HEK293 (cell line): Measurements from ENCODE around the gene BYSL.

Source experiments
- GFI1B ChIP-seq: fragments of 450-650 bp; formaldehyde crosslinking; IDR thresholded peaks from 2 replicates; pipeline ENCODE4 v1.5.1; 2016; ENCODE audit warnings: missing biosample characterization, missing genetic modification characterization
- HOXD13 ChIP-seq: sonication (generic); formaldehyde crosslinking; IDR thresholded peaks from 2 replicates; pipeline ENCODE4 v1.8.0; 2022; ENCODE audit warnings: missing genetic modification reagents, borderline replicate concordance
- KLF10 ChIP-seq: fragments of 450-650 bp; IDR thresholded peaks from 2 replicates; pipeline ENCODE4 v1.5.1; 2018; ENCODE audit warnings: missing biosample characterization, mild to moderate bottlenecking, missing genetic modification characterization
- MYNN ChIP-seq: fragments of 450-650 bp; formaldehyde crosslinking; IDR thresholded peaks from 2 replicates; pipeline ENCODE4 v1.5.1; 2016; ENCODE audit warnings: missing biosample characterization, missing genetic modification characterization, borderline replicate concordance
- ZBTB21 ChIP-seq: fragments of 450-650 bp; formaldehyde crosslinking; IDR thresholded peaks from 2 replicates; pipeline ENCODE4 v1.5.1; 2017; ENCODE audit warnings: missing biosample characterization, missing genetic modification characterization
- ZFP69B ChIP-seq: fragments of 450-650 bp; formaldehyde crosslinking; IDR thresholded peaks from 2 replicates; pipeline ENCODE4 v1.5.1; 2016; ENCODE audit warnings: missing biosample characterization, missing genetic modification characterization
- ZNF10 ChIP-seq: fragments of 450-650 bp; formaldehyde crosslinking; IDR thresholded peaks from 2 replicates; pipeline ENCODE4 v1.5.1; 2017; ENCODE audit warnings: missing biosample characterization, missing genetic modification characterization
- ZNF112 ChIP-seq: fragments of 450-650 bp; formaldehyde crosslinking; IDR thresholded peaks from 2 replicates; pipeline ENCODE4 v1.5.0; 2017; ENCODE audit warnings: missing biosample characterization, missing genetic modification characterization
- ZNF121 ChIP-seq: fragments of 450-650 bp; formaldehyde crosslinking; IDR thresholded peaks from 2 replicates; pipeline ENCODE4 v1.5.1; 2016; ENCODE audit warnings: missing biosample characterization, missing genetic modification characterization
- ZNF184 ChIP-seq: fragments of 450-650 bp; IDR thresholded peaks from 2 replicates; pipeline ENCODE4 v1.5.1; 2018; ENCODE audit warnings: missing biosample characterization, mild to moderate bottlenecking, missing genetic modification characterization
- ZNF239 ChIP-seq: fragments of 450-650 bp; formaldehyde crosslinking; IDR thresholded peaks from 2 replicates; pipeline ENCODE4 v1.5.1; 2016; ENCODE audit warnings: missing biosample characterization, missing genetic modification characterization
- ZNF521 ChIP-seq: fragments of 450-650 bp; formaldehyde crosslinking; IDR thresholded peaks from 2 replicates; pipeline ENCODE4 v1.5.1; 2017; ENCODE audit warnings: missing biosample characterization, mild to moderate bottlenecking, missing genetic modification characterization
- ZNF561 ChIP-seq: fragments of 450-650 bp; IDR thresholded peaks from 2 replicates; pipeline ENCODE4 v1.5.1; 2018; ENCODE audit warnings: missing biosample characterization, missing genetic modification characterization, borderline replicate concordance
- ZNF658 ChIP-seq: fragments of 450-650 bp; formaldehyde crosslinking; IDR thresholded peaks from 2 replicates; pipeline ENCODE4; 2016; ENCODE audit warnings: missing biosample characterization, missing genetic modification characterization
- ZNF76 ChIP-seq: fragments of 450-650 bp; formaldehyde crosslinking; IDR thresholded peaks from 2 replicates; pipeline ENCODE4; 2016; ENCODE audit warnings: low read depth, missing biosample characterization, missing genetic modification characterization, borderline replicate concordance
- ZNF776 ChIP-seq: fragments of 450-650 bp; formaldehyde crosslinking; IDR thresholded peaks from 2 replicates; pipeline ENCODE4 v1.5.0; 2017; ENCODE audit warnings: missing biosample characterization, missing genetic modification characterization, borderline replicate concordance
- ZNF785 ChIP-seq: fragments of 450-650 bp; formaldehyde crosslinking; IDR thresholded peaks from 2 replicates; pipeline ENCODE4 v1.5.1; 2016; ENCODE audit warnings: missing biosample characterization, missing genetic modification characterization
- ZNF837 ChIP-seq: fragments of 450-650 bp; formaldehyde crosslinking; IDR thresholded peaks from 2 replicates; pipeline ENCODE4 v1.5.1; 2016; ENCODE audit warnings: missing biosample characterization, missing genetic modification characterization
- ZSCAN23 ChIP-seq: fragments of 450-650 bp; formaldehyde crosslinking; IDR thresholded peaks from 2 replicates; pipeline ENCODE4 v1.5.1; 2016; ENCODE audit warnings: missing biosample characterization, missing genetic modification characterization
- TF ChIP-seq, protein P1 (sequence below): fragments of 450-650 bp; formaldehyde crosslinking; IDR thresholded peaks from 2 replicates; pipeline ENCODE4 v1.5.1; 2016; ENCODE audit warnings: missing biosample characterization, missing genetic modification characterization
- TF ChIP-seq, protein P2 (sequence below): fragments of 450-650 bp; formaldehyde crosslinking; IDR thresholded peaks from 2 replicates; pipeline ENCODE4 v1.5.1; 2016; ENCODE audit warnings: missing biosample characterization, missing genetic modification characterization
- TF ChIP-seq, protein P3 (sequence below): fragments of 450-650 bp; formaldehyde crosslinking; IDR thresholded peaks from 2 replicates; pipeline ENCODE4 v1.5.1; 2016; ENCODE audit warnings: missing biosample characterization, missing genetic modification characterization
- TF ChIP-seq, protein P4 (sequence below): fragments of 450-650 bp; IDR thresholded peaks from 2 replicates; pipeline ENCODE4 v1.5.1; 2018; ENCODE audit warnings: missing biosample characterization, mild to moderate bottlenecking, missing genetic modification characterization

BYSL gene

DNA sequence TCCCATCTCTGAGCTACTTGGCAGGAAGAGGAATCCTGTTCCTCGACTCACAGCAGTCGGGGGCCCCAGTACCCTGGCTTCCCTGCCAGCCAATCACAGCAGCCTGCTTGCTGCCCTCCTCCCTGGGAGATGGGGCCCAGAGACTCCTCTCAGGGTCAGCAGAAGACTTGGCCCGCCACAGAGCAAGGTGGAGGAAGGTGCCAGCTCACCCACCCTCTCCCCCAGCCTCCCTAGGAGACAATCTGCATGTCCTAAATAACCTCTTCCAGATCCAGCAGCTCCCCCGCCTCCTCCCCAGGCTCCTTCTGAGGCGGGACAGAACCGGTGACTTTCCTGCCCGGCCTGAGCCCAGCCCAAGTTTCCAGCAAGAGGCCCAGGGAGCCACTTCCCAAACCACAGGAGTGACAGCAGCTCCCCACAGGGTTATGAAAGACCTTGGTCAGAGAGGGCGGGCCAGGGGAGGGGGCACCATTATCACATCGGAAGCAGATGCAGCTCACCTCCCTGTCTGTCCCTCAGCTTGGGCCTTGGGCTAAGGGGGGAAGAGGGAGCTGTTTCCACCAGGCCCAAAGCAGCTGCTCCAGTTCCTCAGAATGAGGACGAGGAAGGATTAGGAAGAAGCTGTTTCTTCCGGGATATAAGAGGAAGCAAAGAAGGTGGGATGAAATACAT lies 18.0 kb downstream of the BYSL start (continued):
- TF ChIP-seq, protein P1, sequence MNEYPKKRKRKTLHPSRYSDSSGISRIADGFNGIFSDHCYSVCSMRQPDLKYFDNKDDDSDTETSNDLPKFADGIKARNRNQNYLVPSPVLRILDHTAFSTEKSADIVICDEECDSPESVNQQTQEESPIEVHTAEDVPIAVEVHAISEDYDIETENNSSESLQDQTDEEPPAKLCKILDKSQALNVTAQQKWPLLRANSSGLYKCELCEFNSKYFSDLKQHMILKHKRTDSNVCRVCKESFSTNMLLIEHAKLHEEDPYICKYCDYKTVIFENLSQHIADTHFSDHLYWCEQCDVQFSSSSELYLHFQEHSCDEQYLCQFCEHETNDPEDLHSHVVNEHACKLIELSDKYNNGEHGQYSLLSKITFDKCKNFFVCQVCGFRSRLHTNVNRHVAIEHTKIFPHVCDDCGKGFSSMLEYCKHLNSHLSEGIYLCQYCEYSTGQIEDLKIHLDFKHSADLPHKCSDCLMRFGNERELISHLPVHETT (tag by site-specific recombination) = no peak
- TF ChIP-seq ZNF658 (tag by site-specific recombination) (no peak), KLF10 (tag by site-specific recombination) (no peak), ZNF76 (tag by site-specific recombination) (no peak), ZNF561 (tag by site-specific recombination) (no peak), HOXD13 (CRISPR knock-in tag) (no peak), ZBTB21 (tag by site-specific recombination) (no peak), ZNF121 (tag by site-specific recombination) (no peak), ZNF10 (tag by site-specific recombination) (no peak), ZNF785 (no peak), MYNN (tag by site-specific recombination) (no peak), ZNF239 (no peak), ZNF184 (tag by site-specific recombination) (no peak), ZNF521 (tag by site-specific recombination) (no peak), ZSCAN23 (tag by site-specific recombination) (no peak), GFI1B (no peak), ZNF837 (tag by site-specific recombination) (no peak), ZFP69B (tag by site-specific recombination) (peak; percentile 90), ZNF776 (tag by site-specific recombination) (no peak), ZNF112 (tag by site-specific recombination) (no peak)
- TF ChIP-seq, protein P2, sequence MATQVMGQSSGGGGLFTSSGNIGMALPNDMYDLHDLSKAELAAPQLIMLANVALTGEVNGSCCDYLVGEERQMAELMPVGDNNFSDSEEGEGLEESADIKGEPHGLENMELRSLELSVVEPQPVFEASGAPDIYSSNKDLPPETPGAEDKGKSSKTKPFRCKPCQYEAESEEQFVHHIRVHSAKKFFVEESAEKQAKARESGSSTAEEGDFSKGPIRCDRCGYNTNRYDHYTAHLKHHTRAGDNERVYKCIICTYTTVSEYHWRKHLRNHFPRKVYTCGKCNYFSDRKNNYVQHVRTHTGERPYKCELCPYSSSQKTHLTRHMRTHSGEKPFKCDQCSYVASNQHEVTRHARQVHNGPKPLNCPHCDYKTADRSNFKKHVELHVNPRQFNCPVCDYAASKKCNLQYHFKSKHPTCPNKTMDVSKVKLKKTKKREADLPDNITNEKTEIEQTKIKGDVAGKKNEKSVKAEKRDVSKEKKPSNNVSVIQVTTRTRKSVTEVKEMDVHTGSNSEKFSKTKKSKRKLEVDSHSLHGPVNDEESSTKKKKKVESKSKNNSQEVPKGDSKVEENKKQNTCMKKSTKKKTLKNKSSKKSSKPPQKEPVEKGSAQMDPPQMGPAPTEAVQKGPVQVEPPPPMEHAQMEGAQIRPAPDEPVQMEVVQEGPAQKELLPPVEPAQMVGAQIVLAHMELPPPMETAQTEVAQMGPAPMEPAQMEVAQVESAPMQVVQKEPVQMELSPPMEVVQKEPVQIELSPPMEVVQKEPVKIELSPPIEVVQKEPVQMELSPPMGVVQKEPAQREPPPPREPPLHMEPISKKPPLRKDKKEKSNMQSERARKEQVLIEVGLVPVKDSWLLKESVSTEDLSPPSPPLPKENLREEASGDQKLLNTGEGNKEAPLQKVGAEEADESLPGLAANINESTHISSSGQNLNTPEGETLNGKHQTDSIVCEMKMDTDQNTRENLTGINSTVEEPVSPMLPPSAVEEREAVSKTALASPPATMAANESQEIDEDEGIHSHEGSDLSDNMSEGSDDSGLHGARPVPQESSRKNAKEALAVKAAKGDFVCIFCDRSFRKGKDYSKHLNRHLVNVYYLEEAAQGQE (tag by site-specific recombination) = no peak
- TF ChIP-seq, protein P3, sequence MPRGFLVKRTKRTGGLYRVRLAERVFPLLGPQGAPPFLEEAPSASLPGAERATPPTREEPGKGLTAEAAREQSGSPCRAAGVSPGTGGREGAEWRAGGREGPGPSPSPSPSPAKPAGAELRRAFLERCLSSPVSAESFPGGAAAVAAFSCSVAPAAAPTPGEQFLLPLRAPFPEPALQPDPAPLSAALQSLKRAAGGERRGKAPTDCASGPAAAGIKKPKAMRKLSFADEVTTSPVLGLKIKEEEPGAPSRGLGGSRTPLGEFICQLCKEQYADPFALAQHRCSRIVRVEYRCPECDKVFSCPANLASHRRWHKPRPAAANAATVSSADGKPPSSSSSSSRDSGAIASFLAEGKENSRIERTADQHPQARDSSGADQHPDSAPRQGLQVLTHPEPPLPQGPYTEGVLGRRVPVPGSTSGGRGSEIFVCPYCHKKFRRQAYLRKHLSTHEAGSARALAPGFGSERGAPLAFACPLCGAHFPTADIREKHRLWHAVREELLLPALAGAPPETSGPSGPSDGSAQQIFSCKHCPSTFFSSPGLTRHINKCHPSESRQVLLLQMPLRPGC (tag by site-specific recombination) = no peak
- TF ChIP-seq, protein P4, sequence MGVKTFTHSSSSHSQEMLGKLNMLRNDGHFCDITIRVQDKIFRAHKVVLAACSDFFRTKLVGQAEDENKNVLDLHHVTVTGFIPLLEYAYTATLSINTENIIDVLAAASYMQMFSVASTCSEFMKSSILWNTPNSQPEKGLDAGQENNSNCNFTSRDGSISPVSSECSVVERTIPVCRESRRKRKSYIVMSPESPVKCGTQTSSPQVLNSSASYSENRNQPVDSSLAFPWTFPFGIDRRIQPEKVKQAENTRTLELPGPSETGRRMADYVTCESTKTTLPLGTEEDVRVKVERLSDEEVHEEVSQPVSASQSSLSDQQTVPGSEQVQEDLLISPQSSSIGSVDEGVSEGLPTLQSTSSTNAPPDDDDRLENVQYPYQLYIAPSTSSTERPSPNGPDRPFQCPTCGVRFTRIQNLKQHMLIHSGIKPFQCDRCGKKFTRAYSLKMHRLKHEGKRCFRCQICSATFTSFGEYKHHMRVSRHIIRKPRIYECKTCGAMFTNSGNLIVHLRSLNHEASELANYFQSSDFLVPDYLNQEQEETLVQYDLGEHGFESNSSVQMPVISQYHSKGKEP (tag by site-specific recombination) = no peak
- TF ChIP-seq, all 188 proteins: peak for 19
